Dermis blood vessel endothelial cell (primary cell): Measurements from ENCODE around the gene COL6A5. TPM values are rescaled to one million over a fixed set of nuclear protein-coding genes. Genes with fewer than 3 reads are reported as not detected.

ENCODE experiments used
- DNase-seq: peaks from one replicate; pipeline ENCODE4 v3.0.0; 2010
- total RNA-seq: library from RNA; depleted of rRNA; stranded (reverse); fragments of >200 nt; gene quantifications from 2 replicates; pipeline ENCODE4 v1.2.3, GENCODE V29; 2014

Gene COL6A5
- total RNA-seq, 1 donor from 2014 or later: not detected

DNA sequence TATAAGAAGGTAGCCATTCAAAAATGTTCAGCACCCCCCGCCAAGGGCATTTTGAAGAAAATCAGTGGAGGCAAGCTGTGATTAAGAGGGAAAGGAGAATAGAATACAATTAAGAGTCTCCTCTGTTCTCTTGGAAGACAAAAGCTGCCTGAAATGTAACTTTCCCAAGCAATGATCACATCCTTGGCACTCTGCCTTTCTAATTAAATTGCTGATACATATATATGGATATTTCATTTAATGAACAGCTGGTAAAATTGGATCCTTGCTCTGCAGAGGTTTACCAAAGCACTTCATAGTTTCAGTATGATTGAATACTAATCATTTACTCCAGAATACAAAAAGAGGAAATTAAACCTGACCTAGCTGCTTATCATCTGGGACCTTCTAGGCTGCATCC is 182.0 kb downstream of the COL6A5 start:
- no peak for DNase-seq

DNA sequence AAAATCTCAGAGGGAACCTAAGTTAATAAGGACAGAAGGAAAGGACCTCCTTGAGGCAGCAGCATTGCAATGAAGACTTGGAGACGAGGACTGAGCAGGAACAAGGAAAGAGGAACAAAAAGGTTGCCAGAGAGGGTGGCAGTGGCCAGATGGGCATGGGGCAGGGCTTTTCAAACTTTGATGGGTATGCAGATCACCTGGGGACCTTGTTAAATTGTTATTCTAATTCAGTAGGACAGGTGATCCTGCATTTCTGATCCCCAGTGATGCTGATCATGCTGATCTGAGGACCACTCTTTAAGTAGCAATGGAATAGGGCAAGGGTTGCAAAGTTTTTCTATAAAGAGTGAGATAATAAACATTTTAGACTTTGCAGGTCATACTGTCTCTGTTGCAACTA is 182.6 kb downstream of the COL6A5 start:
- DNase-seq: no peak

- no peak for DNase-seq
Measured at GRCh38 chr3:130529486-130530215, 184.2 kb downstream of the COL6A5 start.

GRCh38 chr3:130533247-130533646 is 187.8 kb downstream of the COL6A5 start:
- DNase-seq: no peak

Other genes starting within 250 kb of the COL6A5 start
- gene COL6A6, start 171.5 kb downstream of the COL6A5 start, total RNA-seq: not detected in 2 replicates